ENCODE measurements around the gene MATN3. TPM values are rescaled to one million over a fixed set of nuclear protein-coding genes. Genes with fewer than 3 reads are reported as not detected.

MATN3 gene
- total and polyA plus RNA-seq, 2 of the 13 experiments (the other 11 are each of a cell fraction or from before 2014, with no cell fraction given) = 36.1 to 208 TPM

DNA sequence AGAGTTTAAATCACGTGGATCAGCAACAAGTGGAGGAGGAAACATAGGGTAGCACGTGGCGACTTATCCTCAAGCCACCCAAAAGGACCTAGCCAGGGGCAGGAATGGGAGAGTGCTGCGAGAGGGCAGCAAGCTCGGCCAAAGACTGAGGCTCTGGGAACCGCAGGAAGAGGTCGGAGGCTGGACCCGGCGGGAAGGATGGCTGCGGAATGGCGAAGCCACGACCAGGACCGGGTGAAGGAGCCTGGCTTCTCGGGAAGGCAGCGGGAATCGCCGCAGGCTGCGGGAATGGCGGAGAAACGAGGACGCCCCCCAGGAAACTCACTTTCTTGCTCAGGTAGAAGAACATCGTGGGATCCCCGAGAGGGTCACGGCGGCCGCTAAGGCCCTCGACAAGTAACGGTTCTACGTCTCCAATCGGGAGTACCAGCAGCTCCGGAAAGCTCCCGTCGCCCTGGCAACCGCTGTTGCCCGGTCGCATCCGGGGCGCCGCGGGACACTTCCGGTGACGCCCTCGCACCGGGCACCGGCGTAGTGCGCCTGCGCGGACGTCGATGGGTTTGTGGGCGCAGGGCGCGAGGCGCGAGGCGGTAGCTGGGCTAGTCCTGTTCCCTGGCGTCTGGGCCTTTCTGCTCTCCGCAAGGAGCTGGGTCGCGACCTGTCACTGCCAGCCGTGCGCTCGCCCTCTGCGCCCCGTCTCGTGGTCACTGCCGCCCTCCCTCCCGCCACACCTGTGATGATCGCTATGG, 22.6 kb downstream of the MATN3 start, which contains the start of gene WDR35 (continued):
- TF ChIP-seq, protein P1, sequence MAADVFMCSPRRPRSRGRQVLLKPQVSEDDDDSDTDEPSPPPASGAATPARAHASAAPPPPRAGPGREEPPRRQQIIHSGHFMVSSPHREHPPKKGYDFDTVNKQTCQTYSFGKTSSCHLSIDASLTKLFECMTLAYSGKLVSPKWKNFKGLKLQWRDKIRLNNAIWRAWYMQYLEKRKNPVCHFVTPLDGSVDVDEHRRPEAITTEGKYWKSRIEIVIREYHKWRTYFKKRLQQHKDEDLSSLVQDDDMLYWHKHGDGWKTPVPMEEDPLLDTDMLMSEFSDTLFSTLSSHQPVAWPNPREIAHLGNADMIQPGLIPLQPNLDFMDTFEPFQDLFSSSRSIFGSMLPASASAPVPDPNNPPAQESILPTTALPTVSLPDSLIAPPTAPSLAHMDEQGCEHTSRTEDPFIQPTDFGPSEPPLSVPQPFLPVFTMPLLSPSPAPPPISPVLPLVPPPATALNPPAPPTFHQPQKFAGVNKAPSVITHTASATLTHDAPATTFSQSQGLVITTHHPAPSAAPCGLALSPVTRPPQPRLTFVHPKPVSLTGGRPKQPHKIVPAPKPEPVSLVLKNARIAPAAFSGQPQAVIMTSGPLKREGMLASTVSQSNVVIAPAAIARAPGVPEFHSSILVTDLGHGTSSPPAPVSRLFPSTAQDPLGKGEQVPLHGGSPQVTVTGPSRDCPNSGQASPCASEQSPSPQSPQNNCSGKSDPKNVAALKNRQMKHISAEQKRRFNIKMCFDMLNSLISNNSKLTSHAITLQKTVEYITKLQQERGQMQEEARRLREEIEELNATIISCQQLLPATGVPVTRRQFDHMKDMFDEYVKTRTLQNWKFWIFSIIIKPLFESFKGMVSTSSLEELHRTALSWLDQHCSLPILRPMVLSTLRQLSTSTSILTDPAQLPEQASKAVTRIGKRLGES (CRISPR knock-in tag; IDR thresholded peaks at IDR 0.05; ENCODE audit: borderline replicate concordance) = 0 out of 2 replicates have a peak, but pooled peaks have one; percentile 26
- TF ChIP-seq ZNF768 (CRISPR knock-in tag; IDR thresholded peaks at IDR 0.05) (peak; percentile 60; the same call in 1 of the 2 replicates), STAG1 (CRISPR knock-in tag; IDR thresholded peaks at IDR 0.05) (peak; percentile 10; the same call in 1 of the 2 replicates), KLF16 (CRISPR knock-in tag; IDR thresholded peaks at IDR 0.05) (peak; percentile 70 to 84; a peak in 3 of 4 replicates), ATF4 (CRISPR knock-in tag; IDR thresholded peaks at IDR 0.05) (peak in 1 of 2 experiments; percentile 66; a peak in 2 of 4 replicates), ZNF33B (CRISPR knock-in tag; IDR thresholded peaks at IDR 0.05) (peak; percentile 57; the same call in 1 of the 2 replicates), ZNF205 (CRISPR knock-in tag; IDR thresholded peaks at IDR 0.05) (peak; percentile 61; the same call in 1 of the 2 replicates), NR2F2 (IDR thresholded peaks at IDR 0.05; ENCODE audit: borderline replicate concordance, low read depth) (peak; percentile 65; the same call in 1 of the 2 replicates), POLR2AphosphoS5 (IDR thresholded peaks at IDR 0.05; ENCODE audit: low read depth, low read length) (peak; percentile 97), ZNF75D (CRISPR knock-in tag; IDR thresholded peaks at IDR 0.05; ENCODE audit: borderline replicate concordance) (no peak), SKIL (CRISPR knock-in tag; IDR thresholded peaks at IDR 0.05; ENCODE audit: borderline replicate concordance) (peak; percentile 68), BRCA1 (CRISPR knock-in tag; IDR thresholded peaks at IDR 0.05) (peak; percentile 86), ZSCAN29 (CRISPR knock-in tag; conservative IDR thresholded peaks at IDR 0.05) (no peak; the same call in 1 of the 2 replicates), ZSCAN12 (CRISPR knock-in tag; IDR thresholded peaks at IDR 0.05) (peak; percentile 71; the same call in 1 of the 2 replicates), FOXP1 (IDR thresholded peaks at IDR 0.05) (no peak), FOXP1 (CRISPR knock-in tag; IDR thresholded peaks at IDR 0.05) (peak; percentile 34; the same call in 1 of the 2 replicates), ZNF510 (CRISPR knock-in tag; IDR thresholded peaks at IDR 0.05; ENCODE audit: low read depth) (no peak; the same call in 1 of the 2 replicates)
- TF ChIP-seq, protein P2, sequence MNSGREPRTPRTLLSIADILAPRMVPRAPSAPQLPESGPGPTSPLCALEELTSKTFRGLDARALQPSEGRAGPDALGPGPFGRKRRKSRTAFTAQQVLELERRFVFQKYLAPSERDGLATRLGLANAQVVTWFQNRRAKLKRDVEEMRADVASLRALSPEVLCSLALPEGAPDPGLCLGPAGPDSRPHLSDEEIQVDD (CRISPR knock-in tag; IDR thresholded peaks at IDR 0.05; ENCODE audit: borderline replicate concordance) = peak; percentile 30
- TF ChIP-seq, protein P3, sequence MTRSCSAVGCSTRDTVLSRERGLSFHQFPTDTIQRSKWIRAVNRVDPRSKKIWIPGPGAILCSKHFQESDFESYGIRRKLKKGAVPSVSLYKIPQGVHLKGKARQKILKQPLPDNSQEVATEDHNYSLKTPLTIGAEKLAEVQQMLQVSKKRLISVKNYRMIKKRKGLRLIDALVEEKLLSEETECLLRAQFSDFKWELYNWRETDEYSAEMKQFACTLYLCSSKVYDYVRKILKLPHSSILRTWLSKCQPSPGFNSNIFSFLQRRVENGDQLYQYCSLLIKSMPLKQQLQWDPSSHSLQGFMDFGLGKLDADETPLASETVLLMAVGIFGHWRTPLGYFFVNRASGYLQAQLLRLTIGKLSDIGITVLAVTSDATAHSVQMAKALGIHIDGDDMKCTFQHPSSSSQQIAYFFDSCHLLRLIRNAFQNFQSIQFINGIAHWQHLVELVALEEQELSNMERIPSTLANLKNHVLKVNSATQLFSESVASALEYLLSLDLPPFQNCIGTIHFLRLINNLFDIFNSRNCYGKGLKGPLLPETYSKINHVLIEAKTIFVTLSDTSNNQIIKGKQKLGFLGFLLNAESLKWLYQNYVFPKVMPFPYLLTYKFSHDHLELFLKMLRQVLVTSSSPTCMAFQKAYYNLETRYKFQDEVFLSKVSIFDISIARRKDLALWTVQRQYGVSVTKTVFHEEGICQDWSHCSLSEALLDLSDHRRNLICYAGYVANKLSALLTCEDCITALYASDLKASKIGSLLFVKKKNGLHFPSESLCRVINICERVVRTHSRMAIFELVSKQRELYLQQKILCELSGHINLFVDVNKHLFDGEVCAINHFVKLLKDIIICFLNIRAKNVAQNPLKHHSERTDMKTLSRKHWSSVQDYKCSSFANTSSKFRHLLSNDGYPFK (CRISPR knock-in tag; IDR thresholded peaks at IDR 0.05; ENCODE audit: borderline replicate concordance) = peak; percentile 92

Data from HepG2 (cell line).